ENCODE results near the gene MED27.

MED27 gene

GRCh38 chr9:132008184-132008803, 71.4 kb downstream of the MED27 start:
- TF ChIP-seq ZNF274 (IDR thresholded peaks at IDR 0.05; ENCODE audit: low read depth, low read length), result no peak
- H3K4me3 ChIP-seq (ENCODE audit: low read length), result no peak overlapping the region

DNA sequence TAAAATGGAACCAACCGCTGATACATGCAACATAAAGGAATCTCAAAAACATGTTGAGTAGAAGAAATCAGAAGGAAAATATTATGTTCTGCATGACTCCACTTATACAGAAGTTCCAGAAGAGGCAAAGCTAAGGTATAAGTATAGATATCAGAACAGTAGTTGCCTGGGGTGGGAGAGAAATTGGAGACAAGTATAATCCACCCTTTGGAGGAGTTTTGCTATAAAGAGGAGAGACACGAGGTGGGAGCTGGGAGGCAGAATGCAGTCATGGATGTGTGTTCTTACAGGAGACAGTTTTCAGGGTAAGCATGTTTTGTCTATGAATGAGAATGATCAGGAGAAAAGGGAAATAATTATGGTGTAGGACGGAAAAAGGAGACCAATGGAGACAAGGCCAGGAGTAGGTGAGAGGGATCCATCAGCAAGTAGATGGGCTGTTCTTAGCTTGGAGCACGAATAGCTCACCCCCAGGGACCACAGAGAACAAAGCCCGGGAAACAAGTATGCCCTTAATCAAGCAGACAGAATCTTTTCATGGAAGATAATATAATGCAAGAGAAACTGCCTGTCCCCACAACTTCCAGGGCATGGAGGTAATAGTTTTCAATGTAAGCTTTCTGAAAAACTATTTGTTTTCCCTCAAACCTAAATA, 72.2 kb downstream of the MED27 start:
- no peak overlapping the region; the same call in 1 of the 2 replicates for H3K4me3 ChIP-seq (ENCODE audit: low read length)
- no peak for TF ChIP-seq ZNF274 (IDR thresholded peaks at IDR 0.05; ENCODE audit: low read depth, low read length)

DNA sequence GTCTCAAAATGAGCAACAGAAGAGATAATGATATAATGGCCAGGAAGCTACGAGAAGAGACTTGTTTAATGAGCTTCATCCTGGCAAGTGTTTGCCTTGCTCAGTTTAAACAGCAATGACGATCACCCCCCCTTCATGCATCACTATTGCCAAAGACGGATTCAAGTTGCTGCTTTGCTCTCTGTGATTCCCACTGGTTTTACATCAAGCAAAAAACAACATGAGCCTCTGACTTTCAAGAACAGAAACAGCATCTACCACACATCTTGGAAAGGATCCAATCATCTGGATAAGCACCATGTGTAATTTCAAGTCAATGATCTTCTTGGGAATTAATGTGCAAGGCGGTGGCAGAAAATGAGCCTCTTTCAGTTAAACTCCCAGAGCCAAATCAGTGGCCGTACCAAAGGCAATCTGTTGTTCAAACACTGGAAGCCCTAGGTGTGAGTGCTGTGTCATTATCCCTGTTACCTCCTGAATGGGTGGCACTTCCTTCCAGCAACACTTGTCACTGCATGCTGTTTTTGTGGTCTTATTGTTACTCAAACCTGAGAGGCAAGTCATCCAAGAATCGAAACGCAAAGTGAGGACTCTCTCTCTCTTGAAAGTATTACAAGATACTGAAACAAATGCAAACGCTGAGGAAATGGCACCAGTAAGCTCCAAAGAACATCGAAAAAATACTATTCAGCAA, 72.8 kb downstream of the MED27 start:
- no peak overlapping the region for H3K4me3 ChIP-seq (ENCODE audit: low read length)
- TF ChIP-seq ZNF274 (IDR thresholded peaks at IDR 0.05; ENCODE audit: low read depth, low read length), result no peak

GRCh38 chr9:132005899-132006298, 73.8 kb downstream of the MED27 start:
- no peak overlapping the region for H3K4me3 ChIP-seq (ENCODE audit: low read length)
- TF ChIP-seq ZNF274 (IDR thresholded peaks at IDR 0.05; ENCODE audit: low read depth, low read length), result no peak

DNA sequence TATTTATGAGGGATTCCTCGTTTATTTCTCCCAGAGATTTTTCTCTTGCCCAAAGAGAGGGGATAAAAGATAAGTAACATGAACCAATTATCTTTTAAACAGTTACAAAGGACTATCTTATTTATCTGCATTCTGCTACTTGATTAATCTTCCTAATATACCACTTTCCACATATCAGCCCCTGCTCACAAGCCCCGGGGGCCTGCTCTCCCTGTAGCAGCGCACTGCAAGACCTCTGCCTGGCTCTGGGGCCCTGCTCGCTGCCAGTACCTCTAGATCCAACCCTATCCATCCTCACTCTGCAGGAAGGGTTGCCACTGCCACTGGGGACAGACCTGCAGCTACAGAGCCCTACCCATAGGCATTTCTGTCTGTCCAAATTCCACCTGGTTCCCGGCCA, 75.3 kb downstream of the MED27 start:
- TF ChIP-seq ZNF274 (IDR thresholded peaks at IDR 0.05; ENCODE audit: low read depth, low read length), result no peak

DNA sequence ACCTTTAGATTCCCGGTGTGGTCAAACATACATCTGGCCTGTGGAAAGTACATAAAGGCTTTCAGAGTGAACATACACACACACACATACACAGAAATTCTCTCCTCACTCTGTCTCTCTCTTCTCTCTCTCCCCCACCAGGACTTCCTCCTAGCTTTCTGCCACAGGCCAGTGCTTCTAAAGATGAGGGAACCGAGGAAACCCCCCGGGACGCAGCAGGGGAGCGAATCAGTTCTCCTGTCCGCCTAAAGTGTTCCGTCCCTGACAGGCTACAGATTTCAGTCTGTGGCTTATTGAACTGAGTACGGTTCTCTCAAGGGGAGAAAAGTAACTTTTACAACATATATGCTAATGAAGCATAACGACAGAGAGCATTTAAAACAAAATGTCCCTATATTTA, 75.8 kb downstream of the MED27 start:
- H3K4me3 ChIP-seq (ENCODE audit: low read length), result no peak overlapping the region
- TF ChIP-seq ZNF274 (IDR thresholded peaks at IDR 0.05; ENCODE audit: low read depth, low read length), result no peak

More for the DNA sequence above, 75.3 kb downstream of the MED27 start:
- H3K4me3 ChIP-seq (ENCODE audit: low read length), result no peak overlapping the region

GRCh38 chr9:132003319-132003704, 76.4 kb downstream of the MED27 start:
- no peak overlapping the region for H3K4me3 ChIP-seq (ENCODE audit: low read length)
- TF ChIP-seq ZNF274 (IDR thresholded peaks at IDR 0.05; ENCODE audit: low read depth, low read length), result no peak

- H3K4me3 ChIP-seq (ENCODE audit: low read length), result no peak overlapping the region
- no peak for TF ChIP-seq ZNF274 (IDR thresholded peaks at IDR 0.05; ENCODE audit: low read depth, low read length)
These were observed 76.9 kb downstream of the MED27 start for GRCh38 chr9:132002643-132003318.

- no peak overlapping the region for H3K4me3 ChIP-seq (ENCODE audit: low read length)
- TF ChIP-seq ZNF274 (IDR thresholded peaks at IDR 0.05; ENCODE audit: low read depth, low read length), result no peak
These were observed 78.1 kb downstream of the MED27 start for GRCh38 chr9:132001567-132001966.

GRCh38 chr9:132000659-132001058, 79.0 kb downstream of the MED27 start:
- no peak overlapping the region for H3K4me3 ChIP-seq (ENCODE audit: low read length)
- no peak for TF ChIP-seq ZNF274 (IDR thresholded peaks at IDR 0.05; ENCODE audit: low read depth, low read length)

GRCh38 chr9:131999692-132000551, 79.7 kb downstream of the MED27 start:
- no peak overlapping the region for H3K4me3 ChIP-seq (ENCODE audit: low read length)
- no peak for TF ChIP-seq ZNF274 (IDR thresholded peaks at IDR 0.05; ENCODE audit: low read depth, low read length)

GRCh38 chr9:131997779-131998178, 81.9 kb downstream of the MED27 start:
- TF ChIP-seq ZNF274 (IDR thresholded peaks at IDR 0.05; ENCODE audit: low read depth, low read length), result no peak

DNA sequence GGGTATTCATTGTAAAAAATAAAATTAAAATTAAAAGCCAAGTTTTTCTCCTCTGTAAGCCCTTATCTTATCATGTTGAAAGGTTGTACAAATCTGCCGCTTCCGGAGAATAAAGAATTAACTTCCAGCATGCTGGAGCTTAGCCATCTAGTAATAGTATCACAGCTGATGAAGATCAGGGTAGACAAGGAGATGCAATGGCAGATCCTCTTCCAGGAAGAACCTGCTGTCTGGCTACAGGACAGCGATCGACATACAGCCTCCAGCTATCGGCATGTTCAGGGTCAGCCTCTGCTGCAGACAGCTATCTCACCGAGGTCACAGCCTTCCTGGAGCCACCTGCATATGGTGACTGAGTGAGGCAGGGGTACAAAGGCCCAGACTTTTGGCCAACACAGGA, 82.6 kb downstream of the MED27 start:
- no peak for TF ChIP-seq ZNF274 (IDR thresholded peaks at IDR 0.05; ENCODE audit: low read depth, low read length)
- H3K4me3 ChIP-seq (ENCODE audit: low read length), result no peak overlapping the region

More at GRCh38 chr9:131997779-131998178, 81.9 kb downstream of the MED27 start:
- no peak overlapping the region for H3K4me3 ChIP-seq (ENCODE audit: low read length)

DNA sequence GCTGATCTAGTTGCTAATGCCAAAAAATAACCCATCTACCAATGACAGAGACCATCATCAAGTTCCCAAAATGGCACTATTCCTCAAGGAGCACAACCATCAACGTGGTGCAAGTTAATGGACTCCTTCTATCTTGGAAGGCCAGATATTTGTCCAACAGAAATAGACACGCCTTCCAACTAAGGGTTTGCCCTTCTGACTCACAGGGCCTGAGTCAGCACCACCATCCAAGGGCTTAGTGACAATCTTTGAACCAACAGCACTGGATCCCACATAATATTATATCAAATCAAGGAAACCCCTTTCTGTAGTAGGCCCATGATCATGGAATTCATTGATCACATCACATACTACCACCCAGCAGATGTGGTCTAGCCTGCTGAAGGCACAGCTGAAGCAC, 84.3 kb downstream of the MED27 start:
- TF ChIP-seq ZNF274 (IDR thresholded peaks at IDR 0.05; ENCODE audit: low read depth, low read length), result no peak
- H3K4me3 ChIP-seq (ENCODE audit: low read length), result no peak overlapping the region

Measured in GM08714 (cell line).